ENCODE data around the gene PSD.

The PSD gene

DNA sequence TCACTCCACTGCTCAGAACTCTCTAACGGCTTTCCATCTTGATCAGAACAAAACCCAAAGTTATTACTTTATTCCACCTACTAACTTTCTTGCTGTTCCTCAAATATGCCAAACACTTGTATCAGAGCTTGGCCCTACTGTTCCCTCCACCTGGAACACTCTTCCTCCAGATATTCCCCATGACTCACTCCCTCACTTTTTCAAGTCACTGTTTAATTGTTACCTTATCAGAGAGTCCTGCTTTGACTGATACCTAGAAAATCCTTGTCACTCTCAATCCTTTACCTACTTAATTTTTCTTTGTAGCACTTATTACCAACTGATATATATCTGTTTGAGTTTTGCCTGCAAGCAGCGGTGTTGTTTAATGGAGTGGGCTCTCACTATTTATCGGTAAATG is 28.7 kb downstream of the PSD start:
- no peak for DNase-seq (ENCODE audit: low read depth)

- DNase-seq (ENCODE audit: low read depth): no peak
Observed at GRCh38 chr10:102384606-102385429, 33.8 kb downstream of the PSD start.

- DNase-seq (ENCODE audit: low read depth): no peak
Observed at GRCh38 chr10:102384053-102384452, 34.5 kb downstream of the PSD start.

- no peak for DNase-seq (ENCODE audit: low read depth)
Observed at GRCh38 chr10:102382871-102383270, 35.7 kb downstream of the PSD start.

- DNase-seq (ENCODE audit: low read depth): no peak
Observed at GRCh38 chr10:102381983-102382382, 36.6 kb downstream of the PSD start.

DNA sequence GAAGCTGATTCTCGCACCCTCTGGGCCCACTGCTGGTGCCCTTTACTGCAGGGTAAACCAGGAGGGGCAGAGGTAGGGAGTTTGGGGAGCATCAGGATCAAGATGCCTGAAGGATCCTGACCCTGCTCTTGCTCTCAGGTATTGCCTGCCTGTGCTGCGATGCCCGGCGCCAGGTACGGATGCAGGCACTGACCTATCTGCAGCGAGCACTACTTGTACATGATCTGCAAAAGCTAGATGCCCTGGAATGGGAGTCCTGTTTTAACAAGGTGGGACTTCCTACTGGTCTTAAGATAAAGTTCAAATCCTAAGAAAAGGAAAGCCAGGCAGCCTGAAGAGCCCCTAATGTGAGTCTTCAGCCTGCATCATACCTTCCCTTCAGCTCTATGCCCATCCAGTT is 39.2 kb downstream of the PSD start:
- DNase-seq (ENCODE audit: low read depth): no peak

GRCh38 chr10:102376901-102377300 is 41.7 kb downstream of the PSD start:
- no peak for DNase-seq (ENCODE audit: low read depth)

- DNase-seq (ENCODE audit: low read depth): no peak
Observed at GRCh38 chr10:102375867-102376266, 42.7 kb downstream of the PSD start.

DNA sequence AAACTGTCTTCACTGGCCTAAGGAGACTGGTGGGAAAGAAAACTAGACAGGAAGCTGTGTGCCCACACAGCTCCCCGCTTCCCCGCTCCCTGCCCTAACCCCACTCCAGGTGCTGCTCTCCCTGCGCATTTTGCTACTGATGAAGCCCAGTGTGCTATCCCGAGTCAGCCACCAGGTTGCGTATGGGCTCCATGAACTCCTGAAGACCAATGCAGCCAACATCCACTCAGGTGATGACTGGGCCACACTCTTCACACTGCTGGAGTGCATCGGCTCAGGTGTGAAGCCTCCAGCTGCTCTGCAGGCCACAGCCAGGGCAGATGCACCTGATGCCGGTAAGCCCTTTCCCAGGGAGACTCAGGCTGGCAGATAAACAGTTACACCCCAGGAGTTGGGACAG is 43.3 kb downstream of the PSD start:
- no peak for DNase-seq (ENCODE audit: low read depth)

GRCh38 chr10:102371295-102371694 is 47.3 kb downstream of the PSD start:
- DNase-seq (ENCODE audit: low read depth): no peak

- no peak for DNase-seq (ENCODE audit: low read depth)
Observed at GRCh38 chr10:102368077-102368476, 50.5 kb downstream of the PSD start.

GRCh38 chr10:102367441-102367840 is 51.1 kb downstream of the PSD start:
- DNase-seq (ENCODE audit: low read depth): no peak

- DNase-seq (ENCODE audit: low read depth): no peak
Observed at GRCh38 chr10:102358712-102359382, 59.7 kb downstream of the PSD start.

GRCh38 chr10:102354451-102354850 is 64.1 kb downstream of the PSD start:
- DNase-seq (ENCODE audit: low read depth): no peak

All from activated T-cell treated with anti-CD3 and anti-CD28 coated beads for 48 hours (primary cell).